Muscle of leg (tissue), 11 donors: ENCODE data around the gene GMDS. TPM values are rescaled to one million over a fixed set of nuclear protein-coding genes. Genes with fewer than 3 reads are reported as not detected.

Experiments
- DNase-seq: peaks from one replicate; pipeline ENCODE4 v3.0.0; 2013
- H3K27ac ChIP-seq: one replicate; pipeline ENCODE4 v1.5.1; 2013; ENCODE audit warnings: mild to moderate bottlenecking, low read length, control low read depth
- H3K27me3 ChIP-seq: one replicate; pipeline ENCODE4 v1.6.1; 2013; ENCODE audit warnings: low read length; ENCODE audit not compliant: control insufficient read depth, insufficient read depth
- H3K36me3 ChIP-seq: one replicate; pipeline ENCODE4 v1.6.1; 2013; ENCODE audit warnings: low read length; ENCODE audit not compliant: control insufficient read depth, insufficient read depth
- H3K4me1 ChIP-seq: one replicate; pipeline ENCODE4 v1.6.1; 2013; ENCODE audit warnings: low read length; ENCODE audit not compliant: control insufficient read depth, insufficient read depth
- H3K4me3 ChIP-seq: one replicate; pipeline ENCODE4 v1.5.1; 2013; ENCODE audit warnings: low read length, control low read depth
- H3K9me3 ChIP-seq: replicated peaks from 2 replicates; pipeline ENCODE4 v1.6.1; 2013; ENCODE audit warnings: low read depth, low read length; ENCODE audit not compliant: control insufficient read depth
- WGBS: methylation state at CpG from one replicate; pipeline ENCODE4 v1.1.5; 2013; ENCODE audit warnings: missing lambda C conversion rate; ENCODE audit not compliant: insufficient coverage; 5-methylcytosine and 5-hydroxymethylcytosine counted together
- polyA plus RNA-seq, 8 donors: library from polyadenylated mRNA; unstranded; fragments of 120-200 nt; gene quantifications; one replicate each; pipeline versions ENCODE4 v1.2.1 to v1.2.3, GENCODE V29; 2013; ENCODE audit warnings: inconsistent platforms in 1 of 8, low replicate concordance in 1 of 8; ENCODE audit not compliant: insufficient read length in 8 of 8, insufficient read depth in 1 of 8
- total RNA-seq: library from RNA; stranded (reverse); fragments of 120-200 nt; gene quantifications from one replicate; pipeline ENCODE4 v1.2.4, GENCODE V29; 2013

The GMDS gene
- total and polyA plus RNA-seq, 9 donors, result 3.9 to 17.0 (median 11.9) TPM

GRCh38 chr6:1598433-1598832 is 647.0 kb downstream of the GMDS start:
- Histone ChIP-seq H3K27ac (no peak overlapping the region), H3K27me3 (peaks cover 82% of the 10 kb centered on the region), H3K4me1 (peaks cover 4% of the 10 kb centered on the region), H3K36me3 (no peaks in the 10 kb centered on the region), H3K9me3 (no peaks in the 10 kb centered on the region), H3K4me3 (no peak overlapping the region)
- DNase-seq, result no peak
- 73% methylated on average over 5 of the region's 10 CpGs for WGBS

- no peak overlapping the region for H3K27ac ChIP-seq
- H3K27me3 ChIP-seq, result peaks cover 82% of the 10 kb centered on the region
- H3K36me3 ChIP-seq, result no peaks in the 10 kb centered on the region
- 94% methylated on average over 2 of the region's 5 CpGs for WGBS
- no peak overlapping the region for H3K4me3 ChIP-seq
- no peaks in the 10 kb centered on the region for H3K9me3 ChIP-seq
- H3K4me1 ChIP-seq, result peaks cover 4% of the 10 kb centered on the region
- DNase-seq, result no peak
Observed at GRCh38 chr6:1597924-1598323, 647.5 kb downstream of the GMDS start.

GRCh38 chr6:1597121-1597744 is 648.2 kb downstream of the GMDS start:
- 50% methylated on average over 1 of the region's 8 CpGs for WGBS
- no peak for DNase-seq
- peaks cover 78% of the 10 kb centered on the region for H3K27me3 ChIP-seq

GRCh38 chr6:1596088-1596852 is 649.1 kb downstream of the GMDS start:
- peak; percentile 58 for DNase-seq
- Histone ChIP-seq H3K27ac (no peak overlapping the region), H3K27me3 (peaks cover 76% of the 10 kb centered on the region), H3K4me1 (peaks cover 4% of the 10 kb centered on the region), H3K4me3 (no peak overlapping the region), H3K9me3 (no peaks in the 10 kb centered on the region), H3K36me3 (no peaks in the 10 kb centered on the region)
- 10% methylated on average over 15 of the region's 25 CpGs for WGBS

More at GRCh38 chr6:1597121-1597744, 648.2 kb downstream of the GMDS start:
- Histone ChIP-seq H3K4me3 (no peak overlapping the region), H3K27ac (no peak overlapping the region), H3K36me3 (no peaks in the 10 kb centered on the region), H3K9me3 (no peaks in the 10 kb centered on the region), H3K4me1 (peaks cover 4% of the 10 kb centered on the region)

- peaks cover 4% of the 10 kb centered on the region for H3K4me1 ChIP-seq
- DNase-seq, result no peak
- no peaks in the 10 kb centered on the region for H3K36me3 ChIP-seq
- H3K27me3 ChIP-seq, result peaks cover 73% of the 10 kb centered on the region
- H3K27ac ChIP-seq, result no peak overlapping the region
- no peaks in the 10 kb centered on the region for H3K9me3 ChIP-seq
- whole genome bisulfite sequencing, result 68% methylated on average over 19 of the region's 28 CpGs
- H3K4me3 ChIP-seq, result no peak overlapping the region
Observed at GRCh38 chr6:1595271-1596087, 649.9 kb downstream of the GMDS start.

GRCh38 chr6:1594445-1595200 is 650.8 kb downstream of the GMDS start:
- peaks cover 4% of the 10 kb centered on the region for H3K4me1 ChIP-seq
- DNase-seq, result no peak
- no peak overlapping the region for H3K27ac ChIP-seq
- no peak overlapping the region for H3K4me3 ChIP-seq
- H3K27me3 ChIP-seq, result peaks cover 72% of the 10 kb centered on the region
- 77% methylated on average over 24 of the region's 33 CpGs for WGBS
- no peaks in the 10 kb centered on the region for H3K9me3 ChIP-seq
- H3K36me3 ChIP-seq, result no peaks in the 10 kb centered on the region

GRCh38 chr6:1593958-1594314 is 651.5 kb downstream of the GMDS start:
- no peak for DNase-seq
- no peak overlapping the region for H3K4me3 ChIP-seq
- H3K27ac ChIP-seq, result no peak overlapping the region
- H3K36me3 ChIP-seq, result no peaks in the 10 kb centered on the region
- H3K27me3 ChIP-seq, result peaks cover 68% of the 10 kb centered on the region
- peaks cover 4% of the 10 kb centered on the region for H3K4me1 ChIP-seq
- no peaks in the 10 kb centered on the region for H3K9me3 ChIP-seq
- WGBS, result 74% methylated on average over 22 of the region's 22 CpGs

- no peak for DNase-seq
- no peaks in the 10 kb centered on the region for H3K9me3 ChIP-seq
- H3K27ac ChIP-seq, result no peak overlapping the region
- H3K4me3 ChIP-seq, result no peak overlapping the region
- peaks cover 4% of the 10 kb centered on the region for H3K4me1 ChIP-seq
- WGBS, result 88% methylated on average over 7 of the region's 20 CpGs
- H3K36me3 ChIP-seq, result no peaks in the 10 kb centered on the region
- peaks cover 63% of the 10 kb centered on the region for H3K27me3 ChIP-seq
Observed at GRCh38 chr6:1593286-1593957, 652.0 kb downstream of the GMDS start.

GRCh38 chr6:1592852-1593251 is 652.6 kb downstream of the GMDS start:
- DNase-seq, result no peak
- no peaks in the 10 kb centered on the region for H3K36me3 ChIP-seq
- no CpG with 5 or more reads among the region's 8 CpGs for WGBS

More at GRCh38 chr6:1592852-1593251, 652.6 kb downstream of the GMDS start:
- H3K4me1 ChIP-seq, result peaks cover 4% of the 10 kb centered on the region
- no peak overlapping the region for H3K4me3 ChIP-seq
- H3K27ac ChIP-seq, result no peak overlapping the region
- no peaks in the 10 kb centered on the region for H3K9me3 ChIP-seq
- peaks cover 58% of the 10 kb centered on the region for H3K27me3 ChIP-seq
